ENCODE results near the gene PCDHA3.

DNA sequence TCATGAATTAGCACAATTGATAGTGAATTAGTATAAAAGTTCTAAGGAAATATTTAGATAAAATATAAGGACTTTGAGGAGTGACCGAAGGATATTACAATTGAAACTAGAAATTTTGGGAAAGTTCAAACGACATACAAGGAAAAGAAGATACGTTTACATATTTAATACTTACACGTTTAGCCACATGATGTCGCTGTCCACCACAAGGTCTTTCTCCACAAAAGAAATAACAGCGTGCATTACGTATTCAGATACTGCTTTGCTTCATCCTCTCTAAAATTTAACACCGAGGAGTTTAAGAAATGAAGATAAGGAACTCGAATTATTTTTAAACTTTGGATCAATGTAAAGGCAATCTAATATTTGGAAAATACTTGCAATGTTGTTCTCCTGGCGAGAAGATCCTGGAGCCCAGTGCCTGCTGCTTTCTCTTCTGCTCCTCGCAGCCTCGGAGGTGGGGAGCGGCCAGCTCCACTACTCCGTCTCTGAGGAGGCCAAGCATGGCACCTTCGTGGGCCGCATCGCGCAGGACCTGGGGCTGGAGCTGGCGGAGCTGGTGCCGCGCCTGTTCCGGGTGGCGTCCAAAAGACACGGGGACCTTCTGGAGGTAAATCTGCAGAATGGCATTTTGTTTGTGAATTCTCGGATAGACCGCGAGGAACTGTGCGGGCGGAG, at the start of gene PCDHA3:
- no peak for TF ChIP-seq EZH2 (IDR thresholded peaks at IDR 0.05; ENCODE audit: low read length, missing control alignments)
- TF ChIP-seq, protein P1, sequence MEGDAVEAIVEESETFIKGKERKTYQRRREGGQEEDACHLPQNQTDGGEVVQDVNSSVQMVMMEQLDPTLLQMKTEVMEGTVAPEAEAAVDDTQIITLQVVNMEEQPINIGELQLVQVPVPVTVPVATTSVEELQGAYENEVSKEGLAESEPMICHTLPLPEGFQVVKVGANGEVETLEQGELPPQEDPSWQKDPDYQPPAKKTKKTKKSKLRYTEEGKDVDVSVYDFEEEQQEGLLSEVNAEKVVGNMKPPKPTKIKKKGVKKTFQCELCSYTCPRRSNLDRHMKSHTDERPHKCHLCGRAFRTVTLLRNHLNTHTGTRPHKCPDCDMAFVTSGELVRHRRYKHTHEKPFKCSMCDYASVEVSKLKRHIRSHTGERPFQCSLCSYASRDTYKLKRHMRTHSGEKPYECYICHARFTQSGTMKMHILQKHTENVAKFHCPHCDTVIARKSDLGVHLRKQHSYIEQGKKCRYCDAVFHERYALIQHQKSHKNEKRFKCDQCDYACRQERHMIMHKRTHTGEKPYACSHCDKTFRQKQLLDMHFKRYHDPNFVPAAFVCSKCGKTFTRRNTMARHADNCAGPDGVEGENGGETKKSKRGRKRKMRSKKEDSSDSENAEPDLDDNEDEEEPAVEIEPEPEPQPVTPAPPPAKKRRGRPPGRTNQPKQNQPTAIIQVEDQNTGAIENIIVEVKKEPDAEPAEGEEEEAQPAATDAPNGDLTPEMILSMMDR (conservative IDR thresholded peaks at IDR 0.05 in 1 of 2, IDR thresholded peaks at IDR 0.05 in 1 of 2; ENCODE audit: low read depth in 1 of 2, low read length in 2 of 2): peak in 1 of 2 donors; percentile 26

All from fibroblast of lung (primary cell).